Natural killer cell treated with Interleukin-12 subunit alpha and Interleukin-12 subunit beta and Interleukin-15 and Interleukin-18, amount 100 ng/mL, for 72 hours (primary cell): ENCODE data around the gene PLXDC2. TPM values are rescaled to one million over a fixed set of nuclear protein-coding genes. Genes with fewer than 3 reads are reported as not detected.
"Not testable (repeated sequence)": the region's sequence is repeated elsewhere in the genome, so short reads cannot be mapped to it uniquely, and the experiment has no call there.

ENCODE experiments used
- ATAC-seq, 2 donors: fragments of 150-1000 bp; cut with Tn5 transposase in 1 of 2; sonication (Bioruptor Pico), chemical (Tn5 transposase) in 1 of 2; 2 replicates each; pipeline ENCODE4 v1.10.0; 2021
- DNase-seq: peaks from one replicate; pipeline ENCODE4 v3.0.0; 2022; ENCODE audit warnings: low spot score
- H3K27ac Mint-ChIP-seq, 2 donors: 1 replicate in 1 of 2; 2 replicates in 1 of 2; pipeline ENCODE4 v1.8.0; 2022; ENCODE audit warnings: mixed read lengths in 2 of 2, mild to moderate bottlenecking in 1 of 2, moderate library complexity in 1 of 2
- H3K27me3 Mint-ChIP-seq, 2 donors: 1 replicate in 1 of 2; 2 replicates in 1 of 2; pipeline ENCODE4 v1.8.0; 2022; ENCODE audit warnings: mixed read lengths in 2 of 2
- H3K36me3 Mint-ChIP-seq: one replicate; pipeline ENCODE4 v1.8.0; 2022; ENCODE audit warnings: mixed read lengths
- H3K4me1 Mint-ChIP-seq, 2 donors: 1 replicate in 1 of 2; 2 replicates in 1 of 2; pipeline ENCODE4 v1.8.0; 2022; ENCODE audit warnings: low read depth in 2 of 2, mixed read lengths in 2 of 2, mild to moderate bottlenecking in 1 of 2
- H3K4me3 Mint-ChIP-seq: one replicate; pipeline ENCODE4 v1.8.0; 2022; ENCODE audit warnings: mixed read lengths
- H3K9me3 Mint-ChIP-seq: 2 replicates; pipeline ENCODE4 v1.8.0; 2022; ENCODE audit warnings: mixed read lengths
- total RNA-seq, 2 donors: library from RNA; stranded (reverse); gene quantifications; one replicate each; pipeline ENCODE4 v1.2.3, GENCODE V29; 2022

The PLXDC2 gene
- total RNA-seq, 2 donors from 2014 or later: 3.5 to 14.0 TPM

GRCh38 chr10:20156511-20156910, 340.3 kb downstream of the PLXDC2 start:
- Mint-ChIP-seq H3K27ac (no peak overlapping the region), H3K9me3 (no peaks in the 10 kb centered on the region), H3K27me3 (no peaks in the 10 kb centered on the region), H3K4me3 (no peak overlapping the region), H3K36me3 (no peaks in the 10 kb centered on the region), H3K4me1 (peaks cover 0 to 3% of the 10 kb centered on the region in 2 donors)
- ATAC-seq (no peak), DNase-seq (no peak)

- H3K4me3 Mint-ChIP-seq: no peak overlapping the region
- DNase-seq (no peak), ATAC-seq (no peak)
- no peaks in the 10 kb centered on the region for H3K9me3 Mint-ChIP-seq
- H3K27me3 Mint-ChIP-seq: no peaks in the 10 kb centered on the region
- peaks cover 0 to 6% of the 10 kb centered on the region in 2 donors for H3K4me1 Mint-ChIP-seq
- no peaks in the 10 kb centered on the region for H3K36me3 Mint-ChIP-seq
- H3K27ac Mint-ChIP-seq: no peak overlapping the region
Measured at GRCh38 chr10:20157314-20157713, 341.1 kb downstream of the PLXDC2 start.

- peaks cover 0 to 6% of the 10 kb centered on the region in 2 donors for H3K4me1 Mint-ChIP-seq
Measured at GRCh38 chr10:20158086-20158485, 341.9 kb downstream of the PLXDC2 start.

GRCh38 chr10:20162123-20162522, 345.9 kb downstream of the PLXDC2 start:
- Mint-ChIP-seq H3K9me3 (no peaks in the 10 kb centered on the region), H3K4me3 (no peak overlapping the region), H3K4me1 (peaks cover 0 to 6% of the 10 kb centered on the region in 2 donors), H3K27ac (no peak overlapping the region), H3K36me3 (no peaks in the 10 kb centered on the region), H3K27me3 (no peaks in the 10 kb centered on the region)
- ATAC-seq (no peak), DNase-seq (no peak)

More at GRCh38 chr10:20158086-20158485, 341.9 kb downstream of the PLXDC2 start:
- Mint-ChIP-seq H3K27ac (no peak overlapping the region), H3K36me3 (no peaks in the 10 kb centered on the region), H3K9me3 (no peaks in the 10 kb centered on the region), H3K27me3 (no peaks in the 10 kb centered on the region), H3K4me3 (no peak overlapping the region)
- DNase-seq (no peak), ATAC-seq (no peak)

- DNase-seq (no peak), ATAC-seq (no peak)
- no peak overlapping the region for H3K27ac Mint-ChIP-seq
- H3K4me3 Mint-ChIP-seq: no peak overlapping the region
- no peaks in the 10 kb centered on the region for H3K36me3 Mint-ChIP-seq
- peaks cover 0 to 6% of the 10 kb centered on the region in 2 donors for H3K4me1 Mint-ChIP-seq
- no peaks in the 10 kb centered on the region for H3K9me3 Mint-ChIP-seq
- no peaks in the 10 kb centered on the region for H3K27me3 Mint-ChIP-seq
Measured at GRCh38 chr10:20166096-20166675, 350.0 kb downstream of the PLXDC2 start.

- DNase-seq: no peak
- H3K4me3 Mint-ChIP-seq: no peak overlapping the region
- H3K36me3 Mint-ChIP-seq: no peaks in the 10 kb centered on the region
- no peaks in the 10 kb centered on the region for H3K27me3 Mint-ChIP-seq
- no peaks in the 10 kb centered on the region for H3K4me1 Mint-ChIP-seq
- no peak overlapping the region for H3K27ac Mint-ChIP-seq
- no peaks in the 10 kb centered on the region for H3K9me3 Mint-ChIP-seq
- ATAC-seq: no peak
Measured at GRCh38 chr10:20170661-20171060, 354.4 kb downstream of the PLXDC2 start.

- no peaks in the 10 kb centered on the region for H3K27me3 Mint-ChIP-seq
- no peaks in the 10 kb centered on the region for H3K4me1 Mint-ChIP-seq
- ATAC-seq (no peak), DNase-seq (no peak)
- no peak overlapping the region for H3K27ac Mint-ChIP-seq
- H3K36me3 Mint-ChIP-seq: no peaks in the 10 kb centered on the region
- no peak overlapping the region for H3K4me3 Mint-ChIP-seq
- no peaks in the 10 kb centered on the region for H3K9me3 Mint-ChIP-seq
Measured at GRCh38 chr10:20173046-20173445, 356.8 kb downstream of the PLXDC2 start.

GRCh38 chr10:20175719-20176118, 359.5 kb downstream of the PLXDC2 start:
- ATAC-seq: no peak

GRCh38 chr10:20180766-20181165, 364.5 kb downstream of the PLXDC2 start:
- ATAC-seq (no peak), DNase-seq (no peak)
- H3K27ac Mint-ChIP-seq: no peak overlapping the region
- H3K4me1 Mint-ChIP-seq: no peaks in the 10 kb centered on the region
- no peaks in the 10 kb centered on the region for H3K27me3 Mint-ChIP-seq
- H3K9me3 Mint-ChIP-seq: no peaks in the 10 kb centered on the region
- no peak overlapping the region for H3K4me3 Mint-ChIP-seq
- no peaks in the 10 kb centered on the region for H3K36me3 Mint-ChIP-seq

More at GRCh38 chr10:20175719-20176118, 359.5 kb downstream of the PLXDC2 start:
- H3K27ac Mint-ChIP-seq: no peak overlapping the region
- H3K4me1 Mint-ChIP-seq: no peaks in the 10 kb centered on the region
- no peaks in the 10 kb centered on the region for H3K9me3 Mint-ChIP-seq
- H3K36me3 Mint-ChIP-seq: no peaks in the 10 kb centered on the region
- no peaks in the 10 kb centered on the region for H3K27me3 Mint-ChIP-seq
- H3K4me3 Mint-ChIP-seq: no peak overlapping the region
- DNase-seq: no peak

GRCh38 chr10:20181434-20181833, 365.2 kb downstream of the PLXDC2 start:
- peaks cover under 1% of the 10 kb centered on the region for H3K9me3 Mint-ChIP-seq
- no peaks in the 10 kb centered on the region for H3K36me3 Mint-ChIP-seq
- no peak for ATAC-seq
- DNase-seq: no peak
- H3K4me3 Mint-ChIP-seq: no peak overlapping the region
- H3K4me1 Mint-ChIP-seq: no peaks in the 10 kb centered on the region
- no peaks in the 10 kb centered on the region for H3K27me3 Mint-ChIP-seq
- H3K27ac Mint-ChIP-seq: no peak overlapping the region

- no peak for ATAC-seq
- Mint-ChIP-seq H3K4me3 (no peak overlapping the region), H3K4me1 (no peaks in the 10 kb centered on the region), H3K27me3 (no peaks in the 10 kb centered on the region), H3K9me3 (peaks cover 4% of the 10 kb centered on the region), H3K36me3 (no peaks in the 10 kb centered on the region), H3K27ac (no peak overlapping the region)
- no peak for DNase-seq
Measured at GRCh38 chr10:20185116-20185515, 368.9 kb downstream of the PLXDC2 start.

- not testable (repeated sequence) for H3K4me1 Mint-ChIP-seq, H3K36me3 Mint-ChIP-seq, H3K4me3 Mint-ChIP-seq, DNase-seq, ATAC-seq, H3K27ac Mint-ChIP-seq, H3K9me3 Mint-ChIP-seq, H3K27me3 Mint-ChIP-seq
Measured at GRCh38 chr10:20191392-20191791, 375.2 kb downstream of the PLXDC2 start.

- no peak overlapping the region for H3K4me3 Mint-ChIP-seq
- no peaks in the 10 kb centered on the region for H3K4me1 Mint-ChIP-seq
- no peak for DNase-seq
- no peaks in the 10 kb centered on the region for H3K9me3 Mint-ChIP-seq
- H3K27ac Mint-ChIP-seq: no peak overlapping the region
- no peaks in the 10 kb centered on the region for H3K27me3 Mint-ChIP-seq
- no peak for ATAC-seq
- no peaks in the 10 kb centered on the region for H3K36me3 Mint-ChIP-seq
Measured at GRCh38 chr10:20195076-20195475, 378.8 kb downstream of the PLXDC2 start.

GRCh38 chr10:20200758-20201157, 384.5 kb downstream of the PLXDC2 start:
- H3K36me3 Mint-ChIP-seq: no peaks in the 10 kb centered on the region
- ATAC-seq (no peak), DNase-seq (no peak)
- H3K27ac Mint-ChIP-seq: no peak overlapping the region
- H3K4me3 Mint-ChIP-seq: no peak overlapping the region
- peaks cover 11 to 15% of the 10 kb centered on the region in 2 donors for H3K4me1 Mint-ChIP-seq
- no peaks in the 10 kb centered on the region for H3K27me3 Mint-ChIP-seq
- H3K9me3 Mint-ChIP-seq: no peaks in the 10 kb centered on the region

GRCh38 chr10:20202337-20202736, 386.1 kb downstream of the PLXDC2 start:
- ATAC-seq (peak in 1 of 2 donors; percentile 86), DNase-seq (no peak)
- H3K4me1 Mint-ChIP-seq: peaks cover 11 to 19% of the 10 kb centered on the region in 2 donors
- no peaks in the 10 kb centered on the region for H3K27me3 Mint-ChIP-seq
- no peaks in the 10 kb centered on the region for H3K36me3 Mint-ChIP-seq
- no peaks in the 10 kb centered on the region for H3K9me3 Mint-ChIP-seq
- no peak overlapping the region for H3K27ac Mint-ChIP-seq
- H3K4me3 Mint-ChIP-seq: no peak overlapping the region
